Stimulated activated naive CD4-positive, alpha-beta T cell treated with Interleukin-2 at 50 U/mL for 16 hours (primary cell): ENCODE results near the gene ADCY4.
"Not testable (repeated sequence)": the region's sequence is repeated elsewhere in the genome, so short reads cannot be mapped to it uniquely, and the experiment has no call there.

ENCODE experiments used
- DNase-seq: peaks from one replicate; lab custom pipeline; 2025; lab: John Stamatoyannopoulos, UW

Gene ADCY4

GRCh38 chr14:24366721-24367513 is 32.0 kb upstream of the ADCY4 start:
- DNase-seq, result peak; percentile 4

- DNase-seq, result no peak
Observed at GRCh38 chr14:24366413-24366720, 31.5 kb upstream of the ADCY4 start.

GRCh38 chr14:24365600-24366412 is 30.9 kb upstream of the ADCY4 start:
- peak; percentile 35 for DNase-seq

GRCh38 chr14:24364841-24365240 is 30.0 kb upstream of the ADCY4 start:
- no peak for DNase-seq

- no peak for DNase-seq
Observed at GRCh38 chr14:24363401-24363800, 28.5 kb upstream of the ADCY4 start.

- DNase-seq, result no peak
Observed at GRCh38 chr14:24362241-24362960, 27.5 kb upstream of the ADCY4 start.

- no peak for DNase-seq
Observed at GRCh38 chr14:24361326-24361725, 26.5 kb upstream of the ADCY4 start.

- no peak for DNase-seq
Observed at GRCh38 chr14:24360281-24360680, 25.4 kb upstream of the ADCY4 start.

GRCh38 chr14:24356208-24356607 is 21.3 kb upstream of the ADCY4 start:
- no peak for DNase-seq

- DNase-seq, result no peak
Observed at GRCh38 chr14:24355009-24355408, 20.1 kb upstream of the ADCY4 start.

- DNase-seq, result not testable (repeated sequence)
Observed at GRCh38 chr14:24354482-24354825, 19.6 kb upstream of the ADCY4 start.

GRCh38 chr14:24353559-24354481 is 18.9 kb upstream of the ADCY4 start:
- no peak for DNase-seq

- no peak for DNase-seq
Observed at GRCh38 chr14:24351517-24351916, 16.6 kb upstream of the ADCY4 start.

- no peak for DNase-seq
Observed at GRCh38 chr14:24349742-24350141, 14.9 kb upstream of the ADCY4 start.

GRCh38 chr14:24348186-24348585 is 13.3 kb upstream of the ADCY4 start:
- DNase-seq, result no peak

- no peak for DNase-seq
Observed at GRCh38 chr14:24347134-24347533, 12.3 kb upstream of the ADCY4 start.

GRCh38 chr14:24343795-24344660 is 9.2 kb upstream of the ADCY4 start:
- DNase-seq, result no peak

- no peak for DNase-seq
Observed at GRCh38 chr14:24342889-24343288, 8.0 kb upstream of the ADCY4 start.

- DNase-seq, result no peak
Observed at GRCh38 chr14:24340606-24341005, 5.7 kb upstream of the ADCY4 start.

GRCh38 chr14:24339284-24340151 is 4.6 kb upstream of the ADCY4 start, which contains the start of gene RIPK3:
Gene RIPK3, minus strand, starts transcription at chr14:24339991. Its CDS starts 165 bp downstream, at chr14:24339826.
- DNase-seq, result peak; percentile 65
